Activated T-helper 1 cell treated with anti-CD3 and anti-CD28 coated beads, Interleukin-2, amount 50 U/mL, for 16 hours (primary cell): ENCODE results near the gene DPP9.
"Not testable (repeated sequence)": the region's sequence is repeated elsewhere in the genome, so short reads cannot be mapped to it uniquely, and the experiment has no call there.

Experiments
- DNase-seq, 2 donors: peaks; one replicate each; pipeline ENCODE4 v3.0.0-alpha.2; 2020; ENCODE audit warnings: low read depth in 1 of 2, low spot score in 1 of 2

DPP9 gene

DNA sequence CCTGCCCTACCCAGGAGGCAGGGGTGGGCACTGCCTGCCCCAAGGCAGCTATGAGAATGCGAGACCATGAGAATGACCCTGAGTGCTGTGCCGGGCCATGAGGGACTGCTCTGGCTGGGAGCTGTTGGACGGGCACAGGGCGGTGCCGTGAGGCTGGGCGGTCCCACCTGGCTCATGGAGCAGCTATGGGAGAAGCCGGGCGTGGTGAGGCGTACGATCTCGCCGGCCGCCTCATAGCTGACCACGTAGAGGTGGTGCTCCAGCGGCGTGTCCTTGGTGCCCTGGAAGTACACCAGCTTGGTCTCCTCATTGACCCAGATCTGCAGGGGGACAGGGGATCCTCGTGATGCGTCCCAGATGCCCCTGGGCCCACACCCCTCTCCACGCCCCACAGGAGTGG lies 34.2 kb downstream of the DPP9 start:
- no peak for DNase-seq

DNA sequence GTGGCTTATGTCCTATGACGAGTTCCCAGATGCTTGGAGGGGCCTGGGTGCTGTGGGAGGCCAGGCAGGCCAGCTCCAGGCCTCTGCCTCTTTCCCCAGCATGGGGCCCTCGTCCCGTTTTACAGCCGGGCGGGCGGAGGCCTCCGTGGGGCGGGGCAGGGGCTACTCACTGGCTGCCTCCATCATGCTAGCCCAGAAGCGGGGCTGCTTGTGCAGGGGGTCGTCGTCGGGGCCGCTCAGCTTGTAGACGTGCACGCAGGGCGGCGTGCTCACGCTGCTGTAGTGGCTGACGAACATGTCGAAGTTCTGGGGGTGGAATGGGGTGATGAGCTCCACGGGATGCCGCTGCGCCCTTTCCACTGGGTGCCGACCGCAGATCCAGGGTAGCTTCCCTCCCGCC lies 35.1 kb downstream of the DPP9 start:
- no peak for DNase-seq

GRCh38 chr19:4687396-4687795 lies 36.2 kb downstream of the DPP9 start:
- DNase-seq: no peak

- DNase-seq: no peak
Observed at GRCh38 chr19:4686700-4687099, 36.9 kb downstream of the DPP9 start.

- no peak for DNase-seq
Observed at GRCh38 chr19:4684312-4685095, 39.1 kb downstream of the DPP9 start.

GRCh38 chr19:4682417-4683200 lies 41.0 kb downstream of the DPP9 start:
- DNase-seq: no peak

- DNase-seq: not testable (repeated sequence)
Observed at GRCh38 chr19:4680021-4680420, 43.6 kb downstream of the DPP9 start.

GRCh38 chr19:4678881-4679790 lies 44.5 kb downstream of the DPP9 start:
- DNase-seq: no peak

DNA sequence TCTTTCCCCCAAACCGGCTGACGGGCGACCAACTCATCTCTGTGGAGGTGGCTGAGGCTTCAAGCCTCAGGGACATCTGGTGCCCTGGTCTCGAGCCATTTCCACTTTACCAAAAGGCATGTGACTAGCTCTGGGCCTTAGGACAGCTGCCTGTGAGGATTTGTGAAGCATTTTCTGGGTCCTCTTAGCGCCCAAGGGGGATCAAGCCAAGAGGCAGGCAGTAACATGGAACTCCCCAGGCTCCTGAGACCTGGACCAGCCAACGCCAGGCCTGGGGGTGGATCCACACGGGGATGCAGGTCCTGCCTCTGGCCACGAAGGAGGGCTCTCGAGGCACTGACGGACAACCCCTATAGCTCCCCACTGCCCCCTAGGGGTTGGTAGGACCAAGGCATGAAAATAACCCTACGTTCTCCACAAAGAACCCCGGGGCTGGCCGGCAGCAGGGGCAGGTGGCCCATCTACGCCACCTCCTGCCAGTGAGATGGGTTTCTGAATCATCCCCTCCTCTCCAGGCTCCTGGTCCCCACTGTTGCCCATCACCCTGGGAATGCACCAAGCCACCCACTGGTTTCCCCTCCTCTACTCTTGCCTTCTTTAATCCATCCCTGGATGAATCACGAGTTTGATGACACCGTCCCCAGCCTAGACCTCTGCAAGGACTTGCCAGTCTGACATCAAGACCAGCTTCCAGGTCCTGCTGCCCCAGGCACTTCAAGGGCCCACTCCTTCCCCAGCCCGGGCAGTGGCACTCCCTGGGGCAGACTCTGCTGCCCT lies 46.5 kb downstream of the DPP9 start:
- no peak for DNase-seq

DNA sequence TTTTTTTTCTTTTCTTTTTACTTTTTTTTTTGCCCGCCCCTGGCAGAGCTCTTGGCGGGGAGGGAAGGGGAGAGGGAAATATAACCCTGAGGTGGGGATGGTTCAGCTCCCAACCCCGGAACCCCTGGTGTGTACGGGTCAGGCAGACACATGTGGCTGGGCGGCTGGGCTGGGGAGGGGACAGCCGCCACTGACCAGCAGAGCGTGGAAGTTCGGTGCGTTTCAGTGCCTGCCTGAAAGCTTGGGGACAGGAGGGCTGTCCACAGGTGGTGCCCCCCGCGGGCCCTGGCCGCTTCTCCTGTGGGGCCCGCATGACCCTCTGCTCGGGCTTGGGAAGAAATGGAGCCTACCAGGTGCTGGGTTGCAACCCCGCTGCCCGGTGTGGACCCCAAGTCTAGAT lies 48.3 kb downstream of the DPP9 start:
- no peak for DNase-seq

GRCh38 chr19:4673726-4674125 lies 49.9 kb downstream of the DPP9 start:
- no peak for DNase-seq

DNA sequence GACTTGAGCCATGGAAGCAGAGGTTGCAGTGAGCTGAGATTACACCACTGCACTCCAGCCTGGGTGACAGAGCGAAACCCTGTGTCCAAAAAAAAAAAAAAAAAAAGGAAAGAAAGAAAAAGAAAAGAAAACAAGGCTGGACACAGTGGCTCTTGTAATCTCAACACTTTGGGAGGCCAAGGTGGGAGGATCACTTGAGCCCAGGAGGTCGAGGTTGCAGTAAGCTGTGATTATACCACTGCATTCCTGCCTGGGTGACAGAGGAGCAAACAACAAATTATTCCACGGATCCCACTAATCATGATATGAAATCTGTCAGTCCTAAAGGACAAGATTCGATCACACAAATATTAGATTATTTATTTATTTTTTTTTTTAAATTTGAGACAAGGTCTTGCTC lies 50.4 kb downstream of the DPP9 start:
- no peak for DNase-seq

GRCh38 chr19:4671185-4671851 lies 52.3 kb downstream of the DPP9 start:
- DNase-seq: no peak

DNA sequence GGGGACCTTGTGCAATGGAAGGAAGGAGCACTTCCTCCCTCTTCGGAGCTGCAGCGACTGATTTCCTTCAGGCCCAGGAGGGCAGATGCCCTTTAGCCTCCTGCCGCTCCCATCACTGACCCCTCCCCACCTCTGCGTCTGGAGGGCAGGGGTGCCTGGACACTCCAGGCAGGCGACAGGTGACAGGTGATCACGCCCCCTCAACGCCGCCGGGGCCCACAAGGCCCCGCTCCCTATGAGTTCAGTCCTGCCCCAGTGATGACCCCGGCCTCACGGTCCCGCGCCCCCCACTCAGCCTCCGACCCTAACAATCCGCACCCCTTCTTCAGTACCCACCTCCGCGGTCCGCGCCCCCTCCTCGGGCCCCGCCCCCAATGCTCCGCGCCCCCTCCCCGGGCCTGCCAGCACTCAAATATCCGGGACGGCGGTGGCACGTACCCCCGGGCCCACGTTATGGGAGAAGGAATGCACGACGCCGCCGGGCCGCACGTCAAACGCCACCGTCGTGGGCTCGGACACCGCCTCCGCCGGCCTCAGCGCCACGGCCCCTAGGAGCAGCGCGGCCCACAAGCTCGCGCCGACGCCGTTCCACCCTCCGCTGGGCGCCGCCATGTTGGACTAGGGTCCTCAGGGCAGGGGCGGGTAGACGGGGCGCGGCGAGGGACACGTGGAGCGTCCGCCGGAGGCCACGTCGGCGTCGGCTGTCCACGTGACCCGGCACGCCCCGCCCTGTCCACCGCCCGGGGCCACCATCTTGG lies 53.7 kb downstream of the DPP9 start, which contains the start of gene MYDGF:
Gene MYDGF (minus strand): TSS at position 620 of the 758 bp plus-strand sequence. CDS start 8 bp downstream, at position 612.
- peak; percentile 86 to 89 for DNase-seq

- no peak for DNase-seq
Observed at GRCh38 chr19:4664642-4665041, 59.0 kb downstream of the DPP9 start.

- DNase-seq: no peak
Observed at GRCh38 chr19:4662812-4663211, 60.8 kb downstream of the DPP9 start.

DNA sequence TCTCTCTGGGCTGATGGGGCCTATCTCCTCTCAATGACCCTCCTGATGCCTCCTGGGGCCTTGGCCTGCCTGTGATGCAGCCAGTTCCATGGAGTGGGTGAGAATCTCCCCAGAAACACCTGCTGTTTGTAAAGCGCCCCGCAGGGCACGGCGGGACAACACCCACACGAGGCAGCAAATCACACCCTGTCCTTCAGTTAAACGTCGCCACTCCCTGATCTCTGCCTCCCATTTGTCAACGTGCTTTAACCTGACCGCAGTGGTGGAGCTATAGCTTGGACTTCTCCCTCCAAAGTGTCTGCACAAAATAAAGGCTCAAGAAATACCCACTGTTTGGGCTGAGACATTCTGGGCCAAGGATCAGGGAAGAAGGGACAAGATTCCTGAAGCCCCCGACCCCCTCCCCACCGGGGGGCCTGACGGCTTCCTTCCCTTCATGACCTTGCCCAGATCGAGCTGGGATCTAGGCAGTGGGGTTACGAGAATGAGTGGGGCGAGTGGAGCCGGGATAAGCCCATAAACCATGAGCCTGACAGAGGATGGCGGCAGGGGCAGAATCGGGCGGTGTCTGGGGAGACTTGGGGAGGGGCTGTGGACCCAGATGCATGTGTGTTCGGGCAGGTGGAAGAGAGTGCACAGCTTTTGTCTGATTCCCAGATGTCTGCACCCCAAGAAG lies 61.5 kb downstream of the DPP9 start:
- no peak for DNase-seq

DNA sequence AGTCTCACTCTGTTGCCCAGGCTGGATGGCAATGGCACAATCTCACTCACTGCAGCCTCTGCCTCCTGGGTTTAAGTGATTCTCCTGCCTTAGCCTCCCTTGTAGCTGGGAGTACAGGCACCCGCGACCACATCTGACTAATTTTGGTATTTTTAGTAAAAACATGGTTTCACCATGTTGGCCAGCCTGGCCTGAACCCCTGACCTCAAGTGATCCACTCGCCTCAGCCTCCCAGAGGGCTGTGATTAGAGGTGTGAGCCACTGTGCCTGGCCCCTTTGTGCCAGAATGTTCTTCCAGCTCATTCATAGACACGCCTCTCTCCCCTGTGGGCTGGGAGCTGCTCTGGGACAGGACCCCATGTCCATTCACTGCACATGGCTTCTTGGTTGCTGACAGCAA lies 62.6 kb downstream of the DPP9 start:
- DNase-seq: no peak
